Sigmoid colon (tissue), 4 donors: Measurements from ENCODE around the gene LAMTOR2.

Experiments used
- EP300 ChIP-seq, 4 donors: sonication (generic); formaldehyde crosslinking; IDR thresholded peaks; one replicate each; pipeline ENCODE4 v1.6.1; 2017; ENCODE audit warnings: antibody characterized with exemption in 4 of 4
- TF ChIP-seq, protein P1 (sequence below), 4 experiments: fragments of 450-650 bp in 3 of 4; fragments of 200-600 bp in 1 of 4; IDR thresholded peaks; one replicate each; pipeline ENCODE4 v1.5.1; 2016 to 2019; ENCODE audit warnings: antibody characterized with exemption in 4 of 4, mild to moderate bottlenecking in 3 of 4, moderate library complexity in 2 of 4

GRCh38 chr1:156074661-156075060, 20.1 kb downstream of the LAMTOR2 start:
- no peak for TF ChIP-seq EP300 (IDR thresholded peaks at IDR 0.05)
- TF ChIP-seq, protein P1, sequence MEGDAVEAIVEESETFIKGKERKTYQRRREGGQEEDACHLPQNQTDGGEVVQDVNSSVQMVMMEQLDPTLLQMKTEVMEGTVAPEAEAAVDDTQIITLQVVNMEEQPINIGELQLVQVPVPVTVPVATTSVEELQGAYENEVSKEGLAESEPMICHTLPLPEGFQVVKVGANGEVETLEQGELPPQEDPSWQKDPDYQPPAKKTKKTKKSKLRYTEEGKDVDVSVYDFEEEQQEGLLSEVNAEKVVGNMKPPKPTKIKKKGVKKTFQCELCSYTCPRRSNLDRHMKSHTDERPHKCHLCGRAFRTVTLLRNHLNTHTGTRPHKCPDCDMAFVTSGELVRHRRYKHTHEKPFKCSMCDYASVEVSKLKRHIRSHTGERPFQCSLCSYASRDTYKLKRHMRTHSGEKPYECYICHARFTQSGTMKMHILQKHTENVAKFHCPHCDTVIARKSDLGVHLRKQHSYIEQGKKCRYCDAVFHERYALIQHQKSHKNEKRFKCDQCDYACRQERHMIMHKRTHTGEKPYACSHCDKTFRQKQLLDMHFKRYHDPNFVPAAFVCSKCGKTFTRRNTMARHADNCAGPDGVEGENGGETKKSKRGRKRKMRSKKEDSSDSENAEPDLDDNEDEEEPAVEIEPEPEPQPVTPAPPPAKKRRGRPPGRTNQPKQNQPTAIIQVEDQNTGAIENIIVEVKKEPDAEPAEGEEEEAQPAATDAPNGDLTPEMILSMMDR (IDR thresholded peaks at IDR 0.05) = no peak
